HFFc6 (cell line): ENCODE results near the gene SH2D3C. TPM values are rescaled to one million over a fixed set of nuclear protein-coding genes. Genes with fewer than 3 reads are reported as not detected.
A peak's percentile ranks its signal among the peaks of the same experiment; 100 is the strongest.

Experiments
- DNase-seq: peaks from one replicate; pipeline ENCODE4 v3.0.0-alpha.2; 2018
- H3K27ac Mint-ChIP-seq: 2 replicates; pipeline ENCODE4 v1.8.0; 2020; ENCODE audit warnings: mild to moderate bottlenecking, mixed read lengths
- H3K27me3 Mint-ChIP-seq: 2 replicates; pipeline ENCODE4 v1.8.0; 2021; ENCODE audit warnings: mild to moderate bottlenecking, moderate library complexity, mixed read lengths; ENCODE audit not compliant: insufficient read depth
- H3K36me3 Mint-ChIP-seq: 2 replicates; pipeline ENCODE4 v1.8.0; 2021; ENCODE audit warnings: low read depth, mixed read lengths
- H3K4me1 Mint-ChIP-seq: 2 replicates; pipeline ENCODE4 v1.8.0; 2020; ENCODE audit warnings: low read depth, mixed read lengths
- H3K4me3 Mint-ChIP-seq: 2 replicates; pipeline ENCODE4 v1.8.0; 2020; ENCODE audit warnings: mild to moderate bottlenecking, moderate library complexity, mixed read lengths
- H3K9me3 Mint-ChIP-seq: 2 replicates; pipeline ENCODE4 v1.8.0; 2020; ENCODE audit warnings: mild to moderate bottlenecking, mixed read lengths
- CTCF ChIP-seq: fragments of 200-600 bp; sonication (generic); IDR thresholded peaks from 2 replicates; pipeline ENCODE4 v1.5.0; 2021; ENCODE audit warnings: antibody characterized with exemption, mild to moderate bottlenecking
- total RNA-seq, 6 experiments: library from RNA; stranded (reverse); fragmentation: NEBNext Ultra II Directional; extraction: Animal tissue kit (Norgen Biotek cat#: 25700); gene quantifications; 2 replicates in 1 of 6; 3 replicates in 5 of 6; pipeline ENCODE4 v1.2.3, GENCODE V29; 2021

SH2D3C gene
- total RNA-seq, 6 experiments from 2014 or later: not detected

- no peak for DNase-seq
- no peak for TF ChIP-seq CTCF
- Mint-ChIP-seq H3K9me3 (no peaks in the 10 kb centered on the region), H3K4me3 (no peak overlapping the region), H3K27me3 (no peaks in the 10 kb centered on the region; the same call in 1 of the 2 replicates), H3K27ac (no peak overlapping the region), H3K36me3 (no peaks in the 10 kb centered on the region), H3K4me1 (peaks cover 10% of the 10 kb centered on the region)
These were observed 51.6 kb downstream of the SH2D3C start for GRCh38 chr9:127726871-127727270.

- no peaks in the 10 kb centered on the region for H3K9me3 Mint-ChIP-seq
- no peak overlapping the region for H3K4me3 Mint-ChIP-seq
- no peak for TF ChIP-seq CTCF
- H3K4me1 Mint-ChIP-seq: peaks cover 23% of the 10 kb centered on the region
- H3K27me3 Mint-ChIP-seq: no peaks in the 10 kb centered on the region; the same call in 1 of the 2 replicates
- no peaks in the 10 kb centered on the region for H3K36me3 Mint-ChIP-seq
- DNase-seq: no peak
- no peak overlapping the region for H3K27ac Mint-ChIP-seq
These were observed 54.5 kb downstream of the SH2D3C start for GRCh38 chr9:127724012-127724411.

- H3K36me3 Mint-ChIP-seq: no peaks in the 10 kb centered on the region
- no peak overlapping the region for H3K4me3 Mint-ChIP-seq
- peak; percentile 28; the same call in 1 of the 2 replicates for TF ChIP-seq CTCF
- no peaks in the 10 kb centered on the region; the same call in 1 of the 2 replicates for H3K27me3 Mint-ChIP-seq
- peak; percentile 45 for DNase-seq
- no peak overlapping the region for H3K27ac Mint-ChIP-seq
- H3K9me3 Mint-ChIP-seq: no peaks in the 10 kb centered on the region
- H3K4me1 Mint-ChIP-seq: peaks cover 23% of the 10 kb centered on the region
These were observed 55.0 kb downstream of the SH2D3C start for GRCh38 chr9:127723444-127723843.

- TF ChIP-seq CTCF: no peak
- Mint-ChIP-seq H3K27me3 (no peaks in the 10 kb centered on the region; the same call in 1 of the 2 replicates), H3K4me3 (no peak overlapping the region), H3K4me1 (peaks cover 23% of the 10 kb centered on the region), H3K36me3 (no peaks in the 10 kb centered on the region), H3K27ac (no peak overlapping the region), H3K9me3 (no peaks in the 10 kb centered on the region)
- DNase-seq: no peak
These were observed 55.5 kb downstream of the SH2D3C start for GRCh38 chr9:127723013-127723412.

- Mint-ChIP-seq H3K36me3 (no peaks in the 10 kb centered on the region), H3K9me3 (no peaks in the 10 kb centered on the region), H3K27ac (no peak overlapping the region), H3K4me1 (peaks cover 23% of the 10 kb centered on the region), H3K27me3 (no peaks in the 10 kb centered on the region; the same call in 1 of the 2 replicates), H3K4me3 (no peak overlapping the region)
- no peak for TF ChIP-seq CTCF
- no peak for DNase-seq
These were observed 56.3 kb downstream of the SH2D3C start for GRCh38 chr9:127722055-127722745.
